ENCODE results near the gene VPS13D. TPM values are rescaled to one million over a fixed set of nuclear protein-coding genes. Genes with fewer than 3 reads are reported as not detected.

VPS13D gene
- total and polyA plus RNA-seq, 2 experiments from 2014 or later = 10.7 to 34.9 TPM

DNA sequence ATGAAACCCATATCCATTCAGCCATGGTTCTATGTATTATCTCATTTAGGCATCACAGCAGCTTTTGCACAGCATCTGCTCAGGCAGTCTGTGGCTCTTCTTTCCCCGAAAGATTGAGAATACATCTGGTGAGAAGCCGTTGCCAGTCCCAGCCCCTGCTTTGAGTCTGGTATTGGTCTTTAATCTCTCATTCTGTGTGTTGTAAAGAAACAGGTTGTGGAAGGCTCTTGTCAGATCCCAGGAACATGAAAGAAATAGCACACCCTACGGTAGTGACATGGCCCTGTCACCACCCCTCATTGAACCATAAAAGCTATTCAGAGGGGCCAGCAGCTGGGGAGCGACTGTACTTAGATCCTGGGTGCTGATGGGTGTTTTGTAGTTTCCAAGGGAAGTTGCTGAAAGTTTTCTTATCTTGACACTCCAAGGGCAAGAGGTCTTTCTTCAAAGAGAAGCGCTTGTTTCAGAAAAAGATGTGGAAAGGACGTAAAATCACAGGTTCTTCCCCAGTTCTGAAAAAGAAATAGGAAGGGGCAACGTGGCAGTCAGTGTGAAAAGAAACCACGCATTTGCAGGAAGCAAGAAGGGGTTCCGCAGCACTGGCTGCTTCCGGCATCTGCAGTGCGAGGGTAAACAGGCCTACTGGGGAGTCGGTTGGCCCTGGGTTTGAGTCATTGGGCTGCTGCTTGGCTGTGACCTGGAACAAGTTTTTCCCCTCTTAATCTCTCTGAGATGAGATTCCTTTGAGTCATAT lies 243.1 kb downstream of the VPS13D start:
- H3K9me3 Mint-ChIP-seq = peaks cover 21% of the 10 kb centered on the region
- no peaks in the 10 kb centered on the region for H3F3A ChIP-seq (replicated peaks; ENCODE audit: low read depth)
- no peaks in the 10 kb centered on the region for H3K79me2 ChIP-seq (replicated peaks; ENCODE audit: insufficient read depth)
- no peak overlapping the region for H3K4me3 Mint-ChIP-seq
- no peaks in the 10 kb centered on the region for H3K27me3 Mint-ChIP-seq (ENCODE audit: insufficient read depth, low read depth, poor library complexity)
- H4K20me1 ChIP-seq (replicated peaks; ENCODE audit: insufficient read depth) = no peaks in the 10 kb centered on the region; the same call in 1 of the 2 replicates
- no peak overlapping the region for H3K4me3 ChIP-seq
- no peak overlapping the region for H3K27ac ChIP-seq (ENCODE audit: low read depth)
- H3K4me2 ChIP-seq = no peak overlapping the region
- peaks cover 4% of the 10 kb centered on the region for H3K4me1 Mint-ChIP-seq
- H3K36me3 ChIP-seq (ENCODE audit: insufficient read depth) = peaks cover 11% of the 10 kb centered on the region
- H3K27ac Mint-ChIP-seq = no peak overlapping the region
- DNase-seq (ENCODE audit: low spot score) = no peak
- H3K36me3 Mint-ChIP-seq (ENCODE audit: low read depth) = peaks cover 27% of the 10 kb centered on the region
- no peak for TF ChIP-seq EZH2phosphoT487 (IDR thresholded peaks at IDR 0.05; ENCODE audit: unreplicated experiment)
- no peak for TF ChIP-seq JUNB (IDR thresholded peaks at IDR 0.05; ENCODE audit: unreplicated experiment)
- TF ChIP-seq, protein P1, sequence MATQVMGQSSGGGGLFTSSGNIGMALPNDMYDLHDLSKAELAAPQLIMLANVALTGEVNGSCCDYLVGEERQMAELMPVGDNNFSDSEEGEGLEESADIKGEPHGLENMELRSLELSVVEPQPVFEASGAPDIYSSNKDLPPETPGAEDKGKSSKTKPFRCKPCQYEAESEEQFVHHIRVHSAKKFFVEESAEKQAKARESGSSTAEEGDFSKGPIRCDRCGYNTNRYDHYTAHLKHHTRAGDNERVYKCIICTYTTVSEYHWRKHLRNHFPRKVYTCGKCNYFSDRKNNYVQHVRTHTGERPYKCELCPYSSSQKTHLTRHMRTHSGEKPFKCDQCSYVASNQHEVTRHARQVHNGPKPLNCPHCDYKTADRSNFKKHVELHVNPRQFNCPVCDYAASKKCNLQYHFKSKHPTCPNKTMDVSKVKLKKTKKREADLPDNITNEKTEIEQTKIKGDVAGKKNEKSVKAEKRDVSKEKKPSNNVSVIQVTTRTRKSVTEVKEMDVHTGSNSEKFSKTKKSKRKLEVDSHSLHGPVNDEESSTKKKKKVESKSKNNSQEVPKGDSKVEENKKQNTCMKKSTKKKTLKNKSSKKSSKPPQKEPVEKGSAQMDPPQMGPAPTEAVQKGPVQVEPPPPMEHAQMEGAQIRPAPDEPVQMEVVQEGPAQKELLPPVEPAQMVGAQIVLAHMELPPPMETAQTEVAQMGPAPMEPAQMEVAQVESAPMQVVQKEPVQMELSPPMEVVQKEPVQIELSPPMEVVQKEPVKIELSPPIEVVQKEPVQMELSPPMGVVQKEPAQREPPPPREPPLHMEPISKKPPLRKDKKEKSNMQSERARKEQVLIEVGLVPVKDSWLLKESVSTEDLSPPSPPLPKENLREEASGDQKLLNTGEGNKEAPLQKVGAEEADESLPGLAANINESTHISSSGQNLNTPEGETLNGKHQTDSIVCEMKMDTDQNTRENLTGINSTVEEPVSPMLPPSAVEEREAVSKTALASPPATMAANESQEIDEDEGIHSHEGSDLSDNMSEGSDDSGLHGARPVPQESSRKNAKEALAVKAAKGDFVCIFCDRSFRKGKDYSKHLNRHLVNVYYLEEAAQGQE (IDR thresholded peaks at IDR 0.05; ENCODE audit: unreplicated experiment) = no peak
- no peaks in the 10 kb centered on the region for H3K4me1 ChIP-seq (ENCODE audit: insufficient read depth)
- 0 out of 2 replicates have a peak, but pooled peaks cover 4% of the 10 kb centered on the region for H3K9me2 ChIP-seq (ENCODE audit: insufficient read depth)
- no peak for ATAC-seq
- H2AFZ ChIP-seq = no peak overlapping the region
- no peaks in the 10 kb centered on the region for H3K27me3 ChIP-seq (ENCODE audit: insufficient read depth)

DNA sequence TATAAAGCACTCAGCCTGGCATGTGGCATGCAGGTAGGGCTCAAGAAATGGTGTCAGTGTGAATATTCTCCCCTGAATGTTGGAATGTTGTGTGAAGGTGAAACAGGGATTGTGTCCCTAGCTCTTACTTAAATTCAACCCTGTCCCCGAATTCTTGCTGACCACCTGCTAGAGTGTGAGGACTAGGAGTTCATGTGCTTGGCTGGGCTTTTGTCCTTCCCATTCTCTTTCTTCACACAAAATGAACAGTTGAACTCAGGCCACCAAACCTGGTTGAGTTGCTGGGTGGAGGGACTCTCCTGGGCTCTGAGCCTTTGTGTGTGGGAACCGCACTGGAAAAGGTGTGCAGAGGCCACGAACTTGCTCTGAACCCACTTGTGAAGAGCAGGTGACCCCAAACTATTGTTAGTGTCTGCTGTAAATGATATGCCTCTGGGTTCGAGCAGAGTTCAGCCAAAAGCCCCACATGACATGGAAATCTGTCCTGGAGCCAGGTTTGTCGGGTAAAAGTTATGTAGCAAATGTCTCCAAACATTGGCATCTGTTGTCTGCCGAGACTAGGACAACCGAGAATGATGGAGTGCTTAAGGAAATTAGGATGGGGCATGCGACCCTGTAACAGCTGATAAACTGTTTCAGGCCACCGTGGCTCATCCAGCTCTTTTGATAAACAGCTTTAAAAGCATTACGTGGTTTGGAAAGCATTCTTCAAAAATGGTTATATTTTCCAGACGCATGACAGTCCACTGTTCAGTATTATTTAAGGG lies 243.9 kb downstream of the VPS13D start:
- Histone ChIP-seq H3K9me2 (ENCODE audit: insufficient read depth) (0 out of 2 replicates have a peak, but pooled peaks cover 4% of the 10 kb centered on the region), H3K27me3 (ENCODE audit: insufficient read depth) (no peaks in the 10 kb centered on the region), H3K4me1 (ENCODE audit: insufficient read depth) (peaks cover 7% of the 10 kb centered on the region), H3K4me2 (no peak overlapping the region), H2AFZ (no peak overlapping the region), H3K79me2 (replicated peaks; ENCODE audit: insufficient read depth) (no peaks in the 10 kb centered on the region), H3K4me3 (no peak overlapping the region), H3K27ac (ENCODE audit: low read depth) (no peak overlapping the region), H3F3A (replicated peaks; ENCODE audit: low read depth) (no peaks in the 10 kb centered on the region), H3K36me3 (ENCODE audit: insufficient read depth) (peaks cover 11% of the 10 kb centered on the region), H4K20me1 (replicated peaks; ENCODE audit: insufficient read depth) (no peaks in the 10 kb centered on the region; the same call in 1 of the 2 replicates)
- DNase-seq (ENCODE audit: low spot score) = no peak
- Mint-ChIP-seq H3K4me1 (peaks cover 10% of the 10 kb centered on the region), H3K36me3 (ENCODE audit: low read depth) (peaks cover 27% of the 10 kb centered on the region), H3K27me3 (ENCODE audit: insufficient read depth, low read depth, poor library complexity) (no peaks in the 10 kb centered on the region), H3K27ac (no peak overlapping the region), H3K4me3 (no peak overlapping the region), H3K9me3 (peaks cover 21% of the 10 kb centered on the region)
- ATAC-seq = no peak
- TF ChIP-seq ZNF114 (CRISPR knock-in tag; IDR thresholded peaks at IDR 0.05) = no peak
- TF ChIP-seq POLR2AphosphoS5 (IDR thresholded peaks at IDR 0.05; ENCODE audit: low read depth) = no peak
- TF ChIP-seq, protein P2, sequence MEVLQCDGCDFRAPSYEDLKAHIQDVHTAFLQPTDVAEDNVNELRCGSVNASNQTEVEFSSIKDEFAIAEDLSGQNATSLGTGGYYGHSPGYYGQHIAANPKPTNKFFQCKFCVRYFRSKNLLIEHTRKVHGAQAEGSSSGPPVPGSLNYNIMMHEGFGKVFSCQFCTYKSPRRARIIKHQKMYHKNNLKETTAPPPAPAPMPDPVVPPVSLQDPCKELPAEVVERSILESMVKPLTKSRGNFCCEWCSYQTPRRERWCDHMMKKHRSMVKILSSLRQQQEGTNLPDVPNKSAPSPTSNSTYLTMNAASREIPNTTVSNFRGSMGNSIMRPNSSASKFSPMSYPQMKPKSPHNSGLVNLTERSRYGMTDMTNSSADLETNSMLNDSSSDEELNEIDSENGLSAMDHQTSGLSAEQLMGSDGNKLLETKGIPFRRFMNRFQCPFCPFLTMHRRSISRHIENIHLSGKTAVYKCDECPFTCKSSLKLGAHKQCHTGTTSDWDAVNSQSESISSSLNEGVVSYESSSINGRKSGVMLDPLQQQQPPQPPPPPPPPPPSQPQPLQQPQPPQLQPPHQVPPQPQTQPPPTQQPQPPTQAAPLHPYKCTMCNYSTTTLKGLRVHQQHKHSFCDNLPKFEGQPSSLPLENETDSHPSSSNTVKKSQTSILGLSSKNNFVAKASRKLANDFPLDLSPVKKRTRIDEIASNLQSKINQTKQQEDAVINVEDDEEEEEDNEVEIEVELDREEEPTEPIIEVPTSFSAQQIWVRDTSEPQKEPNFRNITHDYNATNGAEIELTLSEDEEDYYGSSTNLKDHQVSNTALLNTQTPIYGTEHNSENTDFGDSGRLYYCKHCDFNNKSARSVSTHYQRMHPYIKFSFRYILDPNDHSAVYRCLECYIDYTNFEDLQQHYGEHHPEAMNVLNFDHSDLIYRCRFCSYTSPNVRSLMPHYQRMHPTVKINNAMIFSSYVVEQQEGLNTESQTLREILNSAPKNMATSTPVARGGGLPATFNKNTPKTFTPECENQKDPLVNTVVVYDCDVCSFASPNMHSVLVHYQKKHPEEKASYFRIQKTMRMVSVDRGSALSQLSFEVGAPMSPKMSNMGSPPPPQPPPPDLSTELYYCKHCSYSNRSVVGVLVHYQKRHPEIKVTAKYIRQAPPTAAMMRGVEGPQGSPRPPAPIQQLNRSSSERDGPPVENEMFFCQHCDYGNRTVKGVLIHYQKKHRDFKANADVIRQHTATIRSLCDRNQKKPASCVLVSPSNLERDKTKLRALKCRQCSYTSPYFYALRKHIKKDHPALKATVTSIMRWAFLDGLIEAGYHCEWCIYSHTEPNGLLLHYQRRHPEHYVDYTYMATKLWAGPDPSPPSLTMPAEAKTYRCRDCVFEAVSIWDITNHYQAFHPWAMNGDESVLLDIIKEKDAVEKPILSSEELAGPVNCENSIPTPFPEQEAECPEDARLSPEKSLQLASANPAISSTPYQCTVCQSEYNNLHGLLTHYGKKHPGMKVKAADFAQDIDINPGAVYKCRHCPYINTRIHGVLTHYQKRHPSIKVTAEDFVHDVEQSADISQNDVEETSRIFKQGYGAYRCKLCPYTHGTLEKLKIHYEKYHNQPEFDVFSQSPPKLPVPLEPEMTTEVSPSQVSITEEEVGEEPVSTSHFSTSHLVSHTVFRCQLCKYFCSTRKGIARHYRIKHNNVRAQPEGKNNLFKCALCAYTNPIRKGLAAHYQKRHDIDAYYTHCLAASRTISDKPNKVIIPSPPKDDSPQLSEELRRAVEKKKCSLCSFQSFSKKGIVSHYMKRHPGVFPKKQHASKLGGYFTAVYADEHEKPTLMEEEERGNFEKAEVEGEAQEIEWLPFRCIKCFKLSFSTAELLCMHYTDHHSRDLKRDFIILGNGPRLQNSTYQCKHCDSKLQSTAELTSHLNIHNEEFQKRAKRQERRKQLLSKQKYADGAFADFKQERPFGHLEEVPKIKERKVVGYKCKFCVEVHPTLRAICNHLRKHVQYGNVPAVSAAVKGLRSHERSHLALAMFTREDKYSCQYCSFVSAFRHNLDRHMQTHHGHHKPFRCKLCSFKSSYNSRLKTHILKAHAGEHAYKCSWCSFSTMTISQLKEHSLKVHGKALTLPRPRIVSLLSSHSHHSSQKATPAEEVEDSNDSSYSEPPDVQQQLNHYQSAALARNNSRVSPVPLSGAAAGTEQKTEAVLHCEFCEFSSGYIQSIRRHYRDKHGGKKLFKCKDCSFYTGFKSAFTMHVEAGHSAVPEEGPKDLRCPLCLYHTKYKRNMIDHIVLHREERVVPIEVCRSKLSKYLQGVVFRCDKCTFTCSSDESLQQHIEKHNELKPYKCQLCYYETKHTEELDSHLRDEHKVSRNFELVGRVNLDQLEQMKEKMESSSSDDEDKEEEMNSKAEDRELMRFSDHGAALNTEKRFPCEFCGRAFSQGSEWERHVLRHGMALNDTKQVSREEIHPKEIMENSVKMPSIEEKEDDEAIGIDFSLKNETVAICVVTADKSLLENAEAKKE (CRISPR knock-in tag; IDR thresholded peaks at IDR 0.05) = no peak
- no peak for TF ChIP-seq EZH2phosphoT487 (IDR thresholded peaks at IDR 0.05; ENCODE audit: unreplicated experiment)
- TF ChIP-seq JUNB (IDR thresholded peaks at IDR 0.05; ENCODE audit: unreplicated experiment) = no peak
- TF ChIP-seq, protein P3, sequence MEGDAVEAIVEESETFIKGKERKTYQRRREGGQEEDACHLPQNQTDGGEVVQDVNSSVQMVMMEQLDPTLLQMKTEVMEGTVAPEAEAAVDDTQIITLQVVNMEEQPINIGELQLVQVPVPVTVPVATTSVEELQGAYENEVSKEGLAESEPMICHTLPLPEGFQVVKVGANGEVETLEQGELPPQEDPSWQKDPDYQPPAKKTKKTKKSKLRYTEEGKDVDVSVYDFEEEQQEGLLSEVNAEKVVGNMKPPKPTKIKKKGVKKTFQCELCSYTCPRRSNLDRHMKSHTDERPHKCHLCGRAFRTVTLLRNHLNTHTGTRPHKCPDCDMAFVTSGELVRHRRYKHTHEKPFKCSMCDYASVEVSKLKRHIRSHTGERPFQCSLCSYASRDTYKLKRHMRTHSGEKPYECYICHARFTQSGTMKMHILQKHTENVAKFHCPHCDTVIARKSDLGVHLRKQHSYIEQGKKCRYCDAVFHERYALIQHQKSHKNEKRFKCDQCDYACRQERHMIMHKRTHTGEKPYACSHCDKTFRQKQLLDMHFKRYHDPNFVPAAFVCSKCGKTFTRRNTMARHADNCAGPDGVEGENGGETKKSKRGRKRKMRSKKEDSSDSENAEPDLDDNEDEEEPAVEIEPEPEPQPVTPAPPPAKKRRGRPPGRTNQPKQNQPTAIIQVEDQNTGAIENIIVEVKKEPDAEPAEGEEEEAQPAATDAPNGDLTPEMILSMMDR (conservative IDR thresholded peaks at IDR 0.05; ENCODE audit: low read depth in 2 of 2) = no peak

Data from GM23338 (cell line).